Heart left ventricle (tissue), 13 donors: ENCODE measurements around the gene WASF3.
A peak's percentile ranks its signal among the peaks of the same experiment; 100 is the strongest.

Experiments
- POLR2A ChIP-seq, 2 donors: fragments of 450-650 bp; IDR thresholded peaks; one replicate each; pipeline ENCODE4 v1.6.1; 2017; ENCODE audit warnings: antibody characterized with exemption in 2 of 2, mild to moderate bottlenecking in 2 of 2, moderate library complexity in 2 of 2
- TF ChIP-seq, protein P1 (sequence below), 12 donors: fragments of 200-600 bp; sonication (generic) in 4 of 12; IDR thresholded peaks; one replicate each; pipeline versions ENCODE4 v1.5.0 to v1.8.0; 2018 to 2022; ENCODE audit warnings: antibody characterized with exemption in 12 of 12, mild to moderate bottlenecking in 5 of 12
- donor health status: ischemic (EF 13 %, LVEDD 7.1; RV severe dilation, severe dysfunction).
- donor health status: DM: no; HTN: yes; CAD: no.
- donor health status: DM: no; HTN: no; CAD: no.
- donor health status: ischemic (EF 25% LVEDD 6.9; RV normal size, moderate dysfunction).
- donor health status: ischemic (EF 25% LVEDD 5.7; RV mildly dilated, moderate dysfunction).
- donor health status: ischemic (EF 35%, LVEDD 5.7; RV mildly dilated, moderate dysfunction).
- donor health status: nonischemic (EF 11% LVEDD 7.7; RV severe dilation, severe dysfunction).
- donor health status: DM: yes; HTN: yes; CAD: no.
- donor health status: PGD.
- donor health status: ischemic (EF 29% LVEDD 5.4; RV normal size, mild dysfunction).
- donor health status: nonischemic (EF 23%, LVEDD 6.1; RV moderate dilation, normal function).

DNA sequence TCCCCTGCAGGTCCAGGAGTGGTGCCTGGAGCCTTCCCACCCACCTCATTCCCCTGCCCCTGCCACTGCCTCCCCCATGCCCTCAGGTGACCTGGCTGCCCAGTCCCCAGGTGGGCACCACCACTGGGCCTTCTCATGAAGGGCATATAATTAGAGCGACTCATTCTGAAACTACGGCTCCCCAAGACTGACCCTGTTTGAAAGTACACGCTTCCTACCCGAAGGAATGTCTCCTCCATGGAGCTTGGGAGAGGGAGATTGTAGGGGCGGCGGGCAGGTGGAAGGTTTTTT is 150.5 kb downstream of the WASF3 start:
- no peak for TF ChIP-seq POLR2A (IDR thresholded peaks at IDR 0.05)
- TF ChIP-seq, protein P1, sequence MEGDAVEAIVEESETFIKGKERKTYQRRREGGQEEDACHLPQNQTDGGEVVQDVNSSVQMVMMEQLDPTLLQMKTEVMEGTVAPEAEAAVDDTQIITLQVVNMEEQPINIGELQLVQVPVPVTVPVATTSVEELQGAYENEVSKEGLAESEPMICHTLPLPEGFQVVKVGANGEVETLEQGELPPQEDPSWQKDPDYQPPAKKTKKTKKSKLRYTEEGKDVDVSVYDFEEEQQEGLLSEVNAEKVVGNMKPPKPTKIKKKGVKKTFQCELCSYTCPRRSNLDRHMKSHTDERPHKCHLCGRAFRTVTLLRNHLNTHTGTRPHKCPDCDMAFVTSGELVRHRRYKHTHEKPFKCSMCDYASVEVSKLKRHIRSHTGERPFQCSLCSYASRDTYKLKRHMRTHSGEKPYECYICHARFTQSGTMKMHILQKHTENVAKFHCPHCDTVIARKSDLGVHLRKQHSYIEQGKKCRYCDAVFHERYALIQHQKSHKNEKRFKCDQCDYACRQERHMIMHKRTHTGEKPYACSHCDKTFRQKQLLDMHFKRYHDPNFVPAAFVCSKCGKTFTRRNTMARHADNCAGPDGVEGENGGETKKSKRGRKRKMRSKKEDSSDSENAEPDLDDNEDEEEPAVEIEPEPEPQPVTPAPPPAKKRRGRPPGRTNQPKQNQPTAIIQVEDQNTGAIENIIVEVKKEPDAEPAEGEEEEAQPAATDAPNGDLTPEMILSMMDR (IDR thresholded peaks at IDR 0.05) = peak in 1 of 12 donors; percentile 24
